Kidney (tissue), 14 donors: ENCODE measurements around the gene HSD11B2. TPM values are rescaled to one million over a fixed set of nuclear protein-coding genes. Genes with fewer than 3 reads are reported as not detected.
A peak's percentile ranks its signal among the peaks of the same experiment; 100 is the strongest.

Source experiments
- DNase-seq, 5 donors: peaks; one replicate each; pipeline ENCODE4 v3.0.0-alpha.2; 2013 to 2020
- FAIRE-seq: peaks from 2 replicates; lab custom pipeline; 2012; peaks lifted over from hg19 to GRCh38; lab: Jason Lieb, UNC
- H3K27ac ChIP-seq, 2 donors: one replicate each; pipeline ENCODE4 v1.7.0; 2013; ENCODE audit warnings: low read depth in 2 of 2, low read length in 2 of 2, inconsistent platforms in 1 of 2
- H3K27me3 ChIP-seq: one replicate; pipeline ENCODE4 v1.7.1; 2013; ENCODE audit warnings: low read length, inconsistent platforms; ENCODE audit not compliant: control insufficient read depth, insufficient read depth
- H3K36me3 ChIP-seq, 3 donors: one replicate each; pipeline versions ENCODE4 v1.7.0 to v1.7.1; 2013; ENCODE audit warnings: low read length in 3 of 3, control low read depth in 1 of 3, inconsistent platforms in 1 of 3; ENCODE audit not compliant: insufficient read depth in 3 of 3, control insufficient read depth in 2 of 3
- H3K4me1 ChIP-seq, 3 donors: one replicate each; pipeline versions ENCODE4 v1.7.0 to v1.7.1; 2013; ENCODE audit warnings: low read length in 3 of 3, inconsistent platforms in 1 of 3, low read depth in 1 of 3; ENCODE audit not compliant: control insufficient read depth in 2 of 3, insufficient read depth in 2 of 3
- H3K4me3 ChIP-seq, 3 donors: one replicate each; pipeline versions ENCODE4 v1.7.0 to v1.8.1; 2013; ENCODE audit warnings: low read length in 3 of 3, control low read depth in 1 of 3, inconsistent platforms in 1 of 3
- H3K9ac ChIP-seq, 3 donors: one replicate each; pipeline versions ENCODE4 v1.7.0 to v1.7.1; 2013; ENCODE audit warnings: low read length in 3 of 3, control low read depth in 1 of 3, inconsistent platforms in 1 of 3
- H3K9me3 ChIP-seq, 3 donors: one replicate each; pipeline versions ENCODE4 v1.7.0 to v1.7.1; 2013; ENCODE audit warnings: low read length in 3 of 3, control low read depth in 1 of 3, inconsistent platforms in 1 of 3; ENCODE audit not compliant: control insufficient read depth in 2 of 3, insufficient read depth in 1 of 3
- intact Hi-C: fragments of 100-400 bp; cut with DNase I; formaldehyde crosslinking; loops from one replicate; pipeline ENCODE4 v1.11.1; 2022
- polyA plus RNA-seq: library from polyadenylated mRNA; stranded (reverse); fragments of 350-450 nt; fragmentation: Illumina TruSeq; extraction: RNeasy Lipid Tissue Mini Kit (QIAGEN cat#74804); gene quantifications from one replicate; pipeline ENCODE4 v1.2.3, GENCODE V29; 2014; ENCODE audit warnings: low read depth, low replicate concordance; ENCODE audit not compliant: insufficient read depth
- total RNA-seq: library from RNA; stranded (reverse); fragmentation: NEBNext Ultra II Directional; extraction: Animal tissue kit (Norgen Biotek cat#: 25700); gene quantifications from one replicate; pipeline ENCODE4 v1.2.1, GENCODE V29; 2021
- TF ChIP-seq, protein P1 (sequence below): IDR thresholded peaks from 3 replicates; pipeline ENCODE4 v1.5.1; 2012; ENCODE audit warnings: mild to moderate bottlenecking, moderate library complexity, borderline replicate concordance; ENCODE audit not compliant: insufficient read depth; ENCODE audit errors: extremely low read depth
- donor health status: control.
- donor health status: control.
- donor health status: control.
- donor health status: control.
- donor health status: control.
- donor health status: DM: yes; HTN: yes; CAD: no.
- donor health status: Normal renal cell carcinoma (clear cell type).

The HSD11B2 gene
- total and polyA plus RNA-seq, 2 donors from 2014 or later = 139 to 1,022 TPM

DNA sequence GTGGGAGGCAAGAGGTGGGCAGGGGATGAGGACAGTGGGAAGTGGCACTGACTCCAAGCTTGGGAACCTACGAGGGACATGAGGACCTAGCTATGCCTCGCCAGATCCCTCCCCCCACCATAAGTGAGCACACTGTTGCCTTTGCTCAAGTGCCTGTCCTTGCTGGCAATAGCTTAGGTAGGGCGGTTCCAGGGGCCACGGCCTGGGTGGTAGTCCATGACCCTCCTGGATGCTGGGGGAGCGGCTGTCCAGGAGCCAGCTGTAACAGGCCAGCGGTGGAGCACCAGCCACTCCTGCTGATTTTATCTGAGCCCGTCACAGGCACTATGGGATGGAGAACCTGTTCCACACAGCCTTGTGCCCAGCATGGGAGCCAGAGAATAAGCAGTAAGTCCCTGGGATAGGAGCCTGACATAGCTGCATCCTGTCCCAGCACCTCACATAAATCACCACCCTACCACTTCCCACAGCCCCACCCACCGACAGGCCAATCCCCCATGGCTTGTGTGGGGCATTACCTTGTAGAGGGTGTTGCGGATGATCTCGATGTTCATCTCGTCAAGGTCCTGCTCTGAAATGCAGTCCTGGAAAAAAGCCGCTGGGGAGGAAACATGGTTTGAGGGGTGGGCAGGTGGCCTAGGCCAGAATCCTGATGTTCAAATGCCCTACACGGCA is 11.8 kb downstream of the HSD11B2 start:
- Histone ChIP-seq H3K27me3 (no peaks in the 10 kb centered on the region), H3K27ac (peak overlapping the region; percentile 92 to 94), H3K36me3 (peaks cover 3 to 12% (median 8%) of the 10 kb centered on the region in 3 donors), H3K4me1 (peaks cover 3 to 77% (median 70%) of the 10 kb centered on the region in 3 donors), H3K4me3 (no peak overlapping the region), H3K9ac (peak overlapping the region in 2 of 3 donors; percentile 11 to 52), H3K9me3 (no peaks in the 10 kb centered on the region)
- DNase-seq = no peak
- intact Hi-C loops = no loop called here
- FAIRE-seq = no peak
- TF ChIP-seq, protein P1, sequence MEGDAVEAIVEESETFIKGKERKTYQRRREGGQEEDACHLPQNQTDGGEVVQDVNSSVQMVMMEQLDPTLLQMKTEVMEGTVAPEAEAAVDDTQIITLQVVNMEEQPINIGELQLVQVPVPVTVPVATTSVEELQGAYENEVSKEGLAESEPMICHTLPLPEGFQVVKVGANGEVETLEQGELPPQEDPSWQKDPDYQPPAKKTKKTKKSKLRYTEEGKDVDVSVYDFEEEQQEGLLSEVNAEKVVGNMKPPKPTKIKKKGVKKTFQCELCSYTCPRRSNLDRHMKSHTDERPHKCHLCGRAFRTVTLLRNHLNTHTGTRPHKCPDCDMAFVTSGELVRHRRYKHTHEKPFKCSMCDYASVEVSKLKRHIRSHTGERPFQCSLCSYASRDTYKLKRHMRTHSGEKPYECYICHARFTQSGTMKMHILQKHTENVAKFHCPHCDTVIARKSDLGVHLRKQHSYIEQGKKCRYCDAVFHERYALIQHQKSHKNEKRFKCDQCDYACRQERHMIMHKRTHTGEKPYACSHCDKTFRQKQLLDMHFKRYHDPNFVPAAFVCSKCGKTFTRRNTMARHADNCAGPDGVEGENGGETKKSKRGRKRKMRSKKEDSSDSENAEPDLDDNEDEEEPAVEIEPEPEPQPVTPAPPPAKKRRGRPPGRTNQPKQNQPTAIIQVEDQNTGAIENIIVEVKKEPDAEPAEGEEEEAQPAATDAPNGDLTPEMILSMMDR = no peak

DNA sequence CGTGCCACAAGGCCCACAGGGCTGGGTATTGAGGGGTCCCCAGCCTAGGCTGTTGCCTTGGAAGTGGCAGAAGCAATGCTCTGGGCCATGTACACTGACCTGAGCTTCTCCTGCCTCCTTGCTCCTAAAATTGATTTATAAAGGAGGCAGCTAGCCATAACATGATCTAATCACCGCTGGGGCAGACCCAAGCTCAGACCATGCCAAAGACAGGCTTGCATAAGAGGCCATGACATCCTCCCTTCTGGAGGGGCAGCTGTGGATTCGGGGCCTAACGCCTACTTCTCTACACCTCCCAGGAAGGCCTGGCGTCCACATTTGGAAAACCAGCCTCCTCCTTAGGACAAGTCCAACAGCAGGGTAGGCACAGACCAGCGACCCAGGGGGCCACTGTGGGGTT is 12.3 kb downstream of the HSD11B2 start:
- Histone ChIP-seq H3K27me3 (no peaks in the 10 kb centered on the region), H3K9me3 (no peaks in the 10 kb centered on the region), H3K9ac (peak overlapping the region in 2 of 3 donors; percentile 11 to 52), H3K27ac (peak overlapping the region; percentile 92 to 94), H3K4me3 (no peak overlapping the region), H3K4me1 (peaks cover 3 to 78% (median 70%) of the 10 kb centered on the region in 3 donors), H3K36me3 (peaks cover 3 to 7% (median 4%) of the 10 kb centered on the region in 3 donors)
- FAIRE-seq (no peak), DNase-seq (no peak)
- intact Hi-C loops = no loop called here
- TF ChIP-seq, protein P1 = no peak

DNA sequence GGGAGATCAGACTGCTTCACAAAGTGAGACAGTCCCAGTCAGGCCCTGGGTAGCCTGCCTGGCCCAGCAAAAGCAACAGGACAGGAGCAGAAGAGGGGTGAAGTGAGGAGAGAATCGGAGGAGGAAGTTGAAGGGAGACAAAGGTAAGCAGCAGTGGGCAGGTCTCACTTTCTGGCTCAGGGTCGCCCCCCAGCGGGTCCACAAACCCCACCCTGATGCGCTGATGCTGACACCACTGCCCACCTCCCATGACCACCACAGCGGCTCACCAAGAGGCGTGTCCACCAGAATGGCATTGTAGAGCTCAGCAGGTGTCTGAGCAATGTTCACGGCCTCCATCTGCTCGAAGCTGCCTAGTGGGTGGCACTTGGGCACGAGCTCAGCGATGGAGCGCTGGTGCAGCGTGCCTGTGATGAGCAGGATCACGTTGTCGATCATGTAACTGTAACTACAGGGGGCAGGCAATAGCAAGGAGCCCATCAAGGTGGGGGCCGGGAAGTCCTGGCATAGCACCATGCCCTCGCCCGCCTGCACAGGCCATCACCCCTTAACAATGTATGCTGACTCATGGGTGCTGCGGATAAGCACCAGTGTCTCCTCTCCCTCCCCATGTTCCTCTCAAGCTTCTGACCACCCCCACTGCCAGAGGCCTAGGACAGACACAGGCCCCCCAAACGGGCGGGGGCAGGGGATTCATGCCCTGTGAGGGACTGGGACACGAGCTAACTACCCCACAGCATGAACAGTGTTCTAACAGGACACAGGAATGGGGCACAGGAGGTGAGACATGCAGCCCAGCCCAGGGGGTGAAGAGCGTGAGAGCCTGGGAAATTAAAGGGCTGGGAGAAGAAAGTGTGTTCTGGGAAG is 13.6 kb downstream of the HSD11B2 start:
- DNase-seq = no peak
- Histone ChIP-seq H3K9me3 (no peaks in the 10 kb centered on the region), H3K9ac (peak overlapping the region in 1 of 3 donors; percentile 52), H3K4me3 (no peak overlapping the region), H3K27me3 (no peaks in the 10 kb centered on the region), H3K4me1 (peaks cover 3 to 84% (median 80%) of the 10 kb centered on the region in 3 donors), H3K36me3 (no peaks in the 10 kb centered on the region), H3K27ac (peak overlapping the region; percentile 92 to 94)
- intact Hi-C loops = no loop called here
- no peak for FAIRE-seq
- TF ChIP-seq, protein P1 = no peak
